Measurements from ENCODE around the gene RTP3. TPM values are rescaled to one million over a fixed set of nuclear protein-coding genes. Genes with fewer than 3 reads are reported as not detected.

RTP3 gene
- total RNA-seq, 1 donor from 2014 or later: not detected

- peak; percentile 52 for DNase-seq (ENCODE audit: extremely low spot score, unreplicated experiment)
- Mint-ChIP-seq H3K4me3 (no peak overlapping the region), H3K9me3 (no peaks in the 10 kb centered on the region), H3K4me1 (ENCODE audit: unreplicated experiment) (no peaks in the 10 kb centered on the region), H3K27me3 (peaks cover 36% of the 10 kb centered on the region), H3K27ac (no peak overlapping the region), H3K36me3 (no peaks in the 10 kb centered on the region)
- TF ChIP-seq CTCF (conservative IDR thresholded peaks at IDR 0.05): no peak
Measured at GRCh38 chr3:46466273-46466672, 31.5 kb upstream of the RTP3 start.

- TF ChIP-seq CTCF (conservative IDR thresholded peaks at IDR 0.05): no peak
- Mint-ChIP-seq H3K4me1 (ENCODE audit: unreplicated experiment) (no peaks in the 10 kb centered on the region), H3K4me3 (no peak overlapping the region), H3K9me3 (no peaks in the 10 kb centered on the region), H3K27me3 (peaks cover 36% of the 10 kb centered on the region), H3K36me3 (no peaks in the 10 kb centered on the region), H3K27ac (no peak overlapping the region)
- peak; percentile 22 for DNase-seq (ENCODE audit: extremely low spot score, unreplicated experiment)
Measured at GRCh38 chr3:46466871-46467403, 30.8 kb upstream of the RTP3 start.

GRCh38 chr3:46467562-46467961 is 30.2 kb upstream of the RTP3 start:
- DNase-seq (ENCODE audit: extremely low spot score, unreplicated experiment): no peak
- TF ChIP-seq CTCF (conservative IDR thresholded peaks at IDR 0.05): no peak
- H3K27me3 Mint-ChIP-seq: peaks cover 33% of the 10 kb centered on the region
- H3K9me3 Mint-ChIP-seq: no peaks in the 10 kb centered on the region
- no peak overlapping the region for H3K27ac Mint-ChIP-seq
- H3K4me3 Mint-ChIP-seq: no peak overlapping the region
- H3K4me1 Mint-ChIP-seq (ENCODE audit: unreplicated experiment): no peaks in the 10 kb centered on the region
- H3K36me3 Mint-ChIP-seq: no peaks in the 10 kb centered on the region

DNA sequence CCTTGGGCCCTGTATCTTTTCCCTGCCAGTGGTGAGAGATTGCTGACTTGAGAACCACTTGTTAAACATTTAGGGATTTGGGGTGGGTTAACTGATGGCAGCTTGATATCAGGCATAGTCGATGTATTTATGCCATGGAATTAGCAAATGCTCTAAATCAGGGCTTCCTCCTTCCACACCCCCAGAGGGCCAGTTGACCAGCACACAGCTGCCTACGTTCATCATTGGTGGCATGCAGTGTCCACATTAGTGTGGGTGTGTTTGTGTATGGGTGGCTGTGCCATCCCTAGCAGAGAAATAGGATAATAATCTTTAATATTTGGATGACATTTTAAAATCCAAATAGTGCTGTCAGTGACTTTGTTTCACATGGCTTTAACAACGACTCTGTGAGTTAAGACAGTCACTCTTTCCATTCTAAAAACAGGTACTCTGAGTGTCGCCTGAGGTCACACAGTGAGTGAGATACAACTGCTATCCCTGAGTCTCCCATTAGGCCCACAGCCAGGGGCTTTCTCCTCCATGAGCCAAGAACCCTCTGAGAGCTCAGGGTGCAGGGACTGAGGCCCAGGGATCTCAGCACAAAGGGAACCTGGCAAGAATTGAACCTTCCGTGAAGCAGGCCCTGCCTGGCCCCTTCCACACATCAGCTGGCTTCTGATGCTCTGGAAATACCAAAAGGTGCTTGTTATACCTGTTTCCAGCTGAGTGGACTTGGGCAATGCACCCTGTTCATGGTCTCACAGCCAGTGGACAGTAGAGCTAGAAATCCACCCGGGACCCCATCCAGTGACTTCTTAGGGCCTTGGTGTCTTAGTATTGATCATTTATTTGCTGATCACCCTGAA is 28.8 kb upstream of the RTP3 start:
- Mint-ChIP-seq H3K9me3 (no peaks in the 10 kb centered on the region), H3K4me1 (ENCODE audit: unreplicated experiment) (no peaks in the 10 kb centered on the region), H3K27ac (no peak overlapping the region), H3K4me3 (no peak overlapping the region), H3K36me3 (no peaks in the 10 kb centered on the region), H3K27me3 (peaks cover 36% of the 10 kb centered on the region)
- TF ChIP-seq CTCF (conservative IDR thresholded peaks at IDR 0.05): no peak
- DNase-seq (ENCODE audit: extremely low spot score, unreplicated experiment): no peak

DNA sequence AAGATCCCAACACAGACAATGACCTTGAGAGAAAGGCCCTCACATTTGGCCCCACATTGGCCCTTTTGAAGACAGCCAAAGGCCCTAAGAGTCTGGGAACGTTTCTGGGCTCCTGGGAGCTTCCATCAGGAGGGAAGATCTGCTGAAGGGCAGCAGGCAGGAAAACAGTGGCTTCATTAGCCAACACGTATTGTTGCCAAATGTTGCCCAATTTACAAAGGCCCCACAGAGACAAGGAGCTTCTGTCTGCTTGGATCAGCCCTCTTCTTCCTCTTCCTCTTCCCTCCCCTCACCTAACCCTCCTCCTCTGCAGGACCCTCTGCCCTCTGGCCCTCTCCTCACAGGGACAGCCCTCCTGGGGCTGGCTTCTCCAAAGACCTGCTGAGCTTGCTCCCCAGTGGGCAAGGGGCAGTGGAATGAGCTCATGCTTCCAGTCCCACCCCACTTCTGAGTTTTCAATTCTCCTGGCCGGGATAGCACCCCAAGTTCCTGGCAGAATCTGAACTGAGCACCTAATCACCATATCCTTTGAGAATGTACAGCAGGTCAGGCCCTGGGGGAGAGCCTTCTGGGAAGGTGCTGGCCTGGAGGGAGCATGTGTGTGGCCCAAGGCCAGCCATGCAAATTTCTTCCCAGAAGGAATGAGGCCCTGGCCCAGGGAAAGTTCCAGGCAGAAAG is 28.0 kb upstream of the RTP3 start:
- peaks cover under 1% of the 10 kb centered on the region for H3K36me3 Mint-ChIP-seq
- TF ChIP-seq CTCF (conservative IDR thresholded peaks at IDR 0.05): no peak
- DNase-seq (ENCODE audit: extremely low spot score, unreplicated experiment): no peak

More for the DNA sequence above, 28.0 kb upstream of the RTP3 start:
- Mint-ChIP-seq H3K27me3 (peaks cover 34% of the 10 kb centered on the region), H3K4me3 (no peak overlapping the region), H3K9me3 (peaks cover 2% of the 10 kb centered on the region), H3K4me1 (ENCODE audit: unreplicated experiment) (no peaks in the 10 kb centered on the region), H3K27ac (no peak overlapping the region)
